Ishikawa (cell line): Measurements from ENCODE around the gene ASIC2.

ENCODE experiments used
- CEBPB ChIP-seq: IDR thresholded peaks from 2 replicates; pipeline ENCODE4 v1.6.1; 2012
- CREB1 ChIP-seq: IDR thresholded peaks from 2 replicates; pipeline ENCODE4 v1.6.1; 2012; ENCODE audit warnings: low read depth
- EGR1 ChIP-seq: IDR thresholded peaks from 2 replicates; pipeline ENCODE4 v1.6.1; 2012
- EP300 ChIP-seq: IDR thresholded peaks from 2 replicates; pipeline ENCODE4 v1.6.1; 2012; ENCODE audit warnings: borderline replicate concordance
- FOXM1 ChIP-seq: IDR thresholded peaks from 2 replicates; pipeline ENCODE4 v1.6.1; 2012; ENCODE audit warnings: low read depth, borderline replicate concordance
- NFIC ChIP-seq: IDR thresholded peaks from 2 replicates; pipeline ENCODE4 v1.6.1; 2012
- RAD21 ChIP-seq: IDR thresholded peaks from 2 replicates; pipeline ENCODE4 v1.6.1; 2012; ENCODE audit warnings: low read depth
- TAF1 ChIP-seq: IDR thresholded peaks from 2 replicates; pipeline ENCODE4 v1.6.1; 2012; ENCODE audit warnings: low read depth, mild to moderate bottlenecking
- TCF12 ChIP-seq: IDR thresholded peaks from 2 replicates; pipeline ENCODE4 v1.6.1; 2012; ENCODE audit warnings: low read depth
- TEAD4 ChIP-seq: IDR thresholded peaks from 2 replicates; pipeline ENCODE4 v1.6.1; 2012
- YY1 ChIP-seq: IDR thresholded peaks from 2 replicates; pipeline ENCODE4 v1.6.1; 2012; ENCODE audit warnings: low read depth
- ZBTB7A ChIP-seq: IDR thresholded peaks from 2 replicates; pipeline ENCODE4 v1.6.1; 2012; ENCODE audit warnings: low read depth
- TF ChIP-seq, protein P1 (sequence below): IDR thresholded peaks from 2 replicates; pipeline ENCODE4 v1.6.1; 2012
- TF ChIP-seq, protein P2 (sequence below): IDR thresholded peaks from 2 replicates; pipeline ENCODE4 v1.6.1; 2012
- TF ChIP-seq, protein P3 (sequence below): IDR thresholded peaks from 2 replicates; pipeline ENCODE4 v1.6.1; 2012; ENCODE audit warnings: low read depth, mild to moderate bottlenecking

The ASIC2 gene

DNA sequence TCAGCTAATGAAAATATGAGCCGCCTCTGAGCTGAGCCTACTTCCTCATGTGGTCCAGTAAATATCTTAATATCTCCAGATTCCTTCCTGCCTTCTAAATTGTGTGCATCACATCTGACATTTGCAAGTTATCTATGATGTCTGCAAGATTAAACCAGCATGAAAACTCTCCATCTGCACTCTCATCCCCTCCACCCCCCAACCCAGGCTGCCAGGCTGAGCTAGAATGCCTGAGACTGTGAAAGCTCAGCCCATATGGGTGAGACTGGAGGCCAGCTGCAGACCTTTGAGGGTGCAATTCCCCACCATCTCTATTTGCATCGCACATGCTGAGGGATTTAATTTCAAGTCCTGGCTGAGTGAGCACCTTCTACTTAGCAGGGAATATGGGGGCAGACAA lies 82.8 kb downstream of the ASIC2 start:
- TF ChIP-seq FOXM1: no peak
- TF ChIP-seq NFIC: no peak
- no peak for TF ChIP-seq YY1
- TF ChIP-seq EGR1: no peak
- TF ChIP-seq TEAD4: no peak
- TF ChIP-seq, protein P1, sequence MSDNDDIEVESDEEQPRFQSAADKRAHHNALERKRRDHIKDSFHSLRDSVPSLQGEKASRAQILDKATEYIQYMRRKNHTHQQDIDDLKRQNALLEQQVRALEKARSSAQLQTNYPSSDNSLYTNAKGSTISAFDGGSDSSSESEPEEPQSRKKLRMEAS: no peak
- no peak for TF ChIP-seq CEBPB
- no peak for TF ChIP-seq CREB1
- TF ChIP-seq TCF12: no peak
- TF ChIP-seq RAD21: no peak
- no peak for TF ChIP-seq ZBTB7A
- TF ChIP-seq EP300: no peak
- no peak for TF ChIP-seq TAF1

DNA sequence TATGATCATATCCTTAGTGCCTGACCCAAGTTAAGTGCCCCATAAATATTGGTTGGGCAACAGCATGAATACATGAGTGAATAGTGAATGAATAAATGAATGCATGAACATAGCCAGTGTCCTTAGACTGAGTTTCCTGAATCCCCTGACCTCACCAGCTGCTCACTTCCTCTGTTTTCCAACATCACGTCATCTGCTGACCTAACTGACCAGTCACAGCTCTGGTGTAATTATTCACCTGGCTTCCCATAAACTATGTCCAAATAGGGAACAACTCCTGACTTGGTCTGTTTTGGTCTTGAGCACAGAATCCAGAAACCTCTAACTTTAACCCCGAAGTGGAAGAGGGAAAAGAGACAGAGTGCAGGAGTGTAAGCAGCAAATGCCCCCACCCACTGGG lies 83.4 kb downstream of the ASIC2 start:
- TF ChIP-seq ZBTB7A (no peak), YY1 (no peak), EGR1 (no peak), NFIC (no peak), CREB1 (no peak), RAD21 (no peak), TAF1 (no peak)
- TF ChIP-seq, protein P2, sequence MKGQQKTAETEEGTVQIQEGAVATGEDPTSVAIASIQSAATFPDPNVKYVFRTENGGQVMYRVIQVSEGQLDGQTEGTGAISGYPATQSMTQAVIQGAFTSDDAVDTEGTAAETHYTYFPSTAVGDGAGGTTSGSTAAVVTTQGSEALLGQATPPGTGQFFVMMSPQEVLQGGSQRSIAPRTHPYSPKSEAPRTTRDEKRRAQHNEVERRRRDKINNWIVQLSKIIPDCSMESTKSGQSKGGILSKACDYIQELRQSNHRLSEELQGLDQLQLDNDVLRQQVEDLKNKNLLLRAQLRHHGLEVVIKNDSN: no peak

DNA sequence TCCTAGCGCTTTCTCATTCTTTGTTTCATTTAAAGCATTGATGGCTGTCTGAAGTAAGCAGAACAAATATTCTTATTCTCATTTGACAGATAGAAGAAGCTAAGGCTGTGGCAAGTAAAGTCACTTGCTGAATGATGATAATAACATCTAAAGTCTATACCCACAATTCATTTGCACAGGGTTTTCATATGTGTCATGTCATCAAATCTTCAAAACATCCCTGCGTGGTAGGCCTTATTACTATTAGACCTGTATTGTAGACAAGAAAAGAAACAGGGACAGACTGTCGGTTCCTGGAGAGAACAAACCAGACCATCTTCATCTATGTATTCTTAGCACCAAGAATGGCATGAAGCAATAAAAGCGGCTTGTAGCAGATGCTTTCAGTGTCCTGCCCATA lies 85.9 kb downstream of the ASIC2 start:
- TF ChIP-seq TAF1: no peak
- TF ChIP-seq, protein P1: no peak
- no peak for TF ChIP-seq CREB1
- TF ChIP-seq ZBTB7A: no peak
- no peak for TF ChIP-seq TCF12
- TF ChIP-seq, protein P3, sequence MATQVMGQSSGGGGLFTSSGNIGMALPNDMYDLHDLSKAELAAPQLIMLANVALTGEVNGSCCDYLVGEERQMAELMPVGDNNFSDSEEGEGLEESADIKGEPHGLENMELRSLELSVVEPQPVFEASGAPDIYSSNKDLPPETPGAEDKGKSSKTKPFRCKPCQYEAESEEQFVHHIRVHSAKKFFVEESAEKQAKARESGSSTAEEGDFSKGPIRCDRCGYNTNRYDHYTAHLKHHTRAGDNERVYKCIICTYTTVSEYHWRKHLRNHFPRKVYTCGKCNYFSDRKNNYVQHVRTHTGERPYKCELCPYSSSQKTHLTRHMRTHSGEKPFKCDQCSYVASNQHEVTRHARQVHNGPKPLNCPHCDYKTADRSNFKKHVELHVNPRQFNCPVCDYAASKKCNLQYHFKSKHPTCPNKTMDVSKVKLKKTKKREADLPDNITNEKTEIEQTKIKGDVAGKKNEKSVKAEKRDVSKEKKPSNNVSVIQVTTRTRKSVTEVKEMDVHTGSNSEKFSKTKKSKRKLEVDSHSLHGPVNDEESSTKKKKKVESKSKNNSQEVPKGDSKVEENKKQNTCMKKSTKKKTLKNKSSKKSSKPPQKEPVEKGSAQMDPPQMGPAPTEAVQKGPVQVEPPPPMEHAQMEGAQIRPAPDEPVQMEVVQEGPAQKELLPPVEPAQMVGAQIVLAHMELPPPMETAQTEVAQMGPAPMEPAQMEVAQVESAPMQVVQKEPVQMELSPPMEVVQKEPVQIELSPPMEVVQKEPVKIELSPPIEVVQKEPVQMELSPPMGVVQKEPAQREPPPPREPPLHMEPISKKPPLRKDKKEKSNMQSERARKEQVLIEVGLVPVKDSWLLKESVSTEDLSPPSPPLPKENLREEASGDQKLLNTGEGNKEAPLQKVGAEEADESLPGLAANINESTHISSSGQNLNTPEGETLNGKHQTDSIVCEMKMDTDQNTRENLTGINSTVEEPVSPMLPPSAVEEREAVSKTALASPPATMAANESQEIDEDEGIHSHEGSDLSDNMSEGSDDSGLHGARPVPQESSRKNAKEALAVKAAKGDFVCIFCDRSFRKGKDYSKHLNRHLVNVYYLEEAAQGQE: no peak
- no peak for TF ChIP-seq FOXM1
- no peak for TF ChIP-seq YY1
- no peak for TF ChIP-seq EP300
- TF ChIP-seq EGR1: no peak
- TF ChIP-seq NFIC: no peak
- no peak for TF ChIP-seq TEAD4
- no peak for TF ChIP-seq RAD21
- no peak for TF ChIP-seq CEBPB
- TF ChIP-seq, protein P2: no peak

DNA sequence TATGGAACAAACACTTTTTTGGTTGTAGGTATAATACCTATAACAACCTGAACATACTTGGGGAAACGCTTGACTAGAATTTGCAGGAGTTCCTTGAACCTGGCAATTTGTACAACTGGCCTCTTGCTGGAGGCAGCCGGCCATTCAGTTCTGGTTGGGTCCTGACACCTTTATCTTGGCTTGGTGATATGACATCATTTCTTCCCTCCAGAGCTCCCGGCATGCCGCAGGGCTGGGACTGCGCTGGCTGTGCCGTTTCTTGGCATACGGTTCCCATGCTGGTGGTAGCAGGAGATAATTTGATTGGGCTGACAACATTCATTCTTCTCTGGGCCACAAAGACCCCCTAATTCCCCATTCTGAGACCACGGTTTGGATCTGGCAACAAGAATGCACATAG lies 87.5 kb downstream of the ASIC2 start:
- TF ChIP-seq TEAD4: no peak
- no peak for TF ChIP-seq EGR1
- no peak for TF ChIP-seq TCF12
- TF ChIP-seq NFIC: no peak
- TF ChIP-seq, protein P3: no peak
- TF ChIP-seq CREB1: no peak
- TF ChIP-seq ZBTB7A: no peak
- no peak for TF ChIP-seq FOXM1
- TF ChIP-seq, protein P1: no peak
- TF ChIP-seq CEBPB: no peak
- TF ChIP-seq, protein P2: no peak
- no peak for TF ChIP-seq RAD21
- no peak for TF ChIP-seq EP300
- TF ChIP-seq YY1: no peak
- no peak for TF ChIP-seq TAF1

DNA sequence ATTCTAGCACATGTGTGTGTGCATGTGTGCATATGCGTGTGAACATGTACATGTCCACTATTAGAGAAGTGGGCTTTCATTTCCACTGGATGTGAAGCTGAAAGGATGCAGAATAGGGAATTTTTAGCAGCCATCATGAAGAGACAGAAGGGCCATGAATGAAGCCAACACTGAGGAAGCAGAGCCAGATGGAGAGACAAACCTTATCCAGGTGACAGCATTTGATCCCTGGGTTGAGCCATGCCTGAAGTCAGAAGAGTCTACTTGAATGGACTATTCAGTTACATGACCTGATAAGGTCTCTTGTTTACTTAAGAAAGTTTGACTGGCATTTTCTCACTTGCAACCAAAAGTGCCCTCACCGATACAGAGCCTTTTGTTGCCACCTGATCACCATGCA lies 88.4 kb downstream of the ASIC2 start:
- TF ChIP-seq EGR1: no peak
- no peak for TF ChIP-seq TAF1
- no peak for TF ChIP-seq CREB1
- no peak for TF ChIP-seq RAD21
- TF ChIP-seq, protein P1: no peak
- TF ChIP-seq, protein P2: no peak
- TF ChIP-seq, protein P3: no peak
- no peak for TF ChIP-seq ZBTB7A
- no peak for TF ChIP-seq TEAD4
